Measurements from ENCODE around the gene MAP7D1. TPM values are rescaled to one million over a fixed set of nuclear protein-coding genes. Genes with fewer than 3 reads are reported as not detected.
A peak's percentile ranks its signal among the peaks of the same experiment; 100 is the strongest.

MAP7D1 gene
- 100 to 1,000 TPM in 3 of 4 donors, 10 to 100 TPM in 1; 73.3 to 244 (median 115) TPM for total RNA-seq

DNA sequence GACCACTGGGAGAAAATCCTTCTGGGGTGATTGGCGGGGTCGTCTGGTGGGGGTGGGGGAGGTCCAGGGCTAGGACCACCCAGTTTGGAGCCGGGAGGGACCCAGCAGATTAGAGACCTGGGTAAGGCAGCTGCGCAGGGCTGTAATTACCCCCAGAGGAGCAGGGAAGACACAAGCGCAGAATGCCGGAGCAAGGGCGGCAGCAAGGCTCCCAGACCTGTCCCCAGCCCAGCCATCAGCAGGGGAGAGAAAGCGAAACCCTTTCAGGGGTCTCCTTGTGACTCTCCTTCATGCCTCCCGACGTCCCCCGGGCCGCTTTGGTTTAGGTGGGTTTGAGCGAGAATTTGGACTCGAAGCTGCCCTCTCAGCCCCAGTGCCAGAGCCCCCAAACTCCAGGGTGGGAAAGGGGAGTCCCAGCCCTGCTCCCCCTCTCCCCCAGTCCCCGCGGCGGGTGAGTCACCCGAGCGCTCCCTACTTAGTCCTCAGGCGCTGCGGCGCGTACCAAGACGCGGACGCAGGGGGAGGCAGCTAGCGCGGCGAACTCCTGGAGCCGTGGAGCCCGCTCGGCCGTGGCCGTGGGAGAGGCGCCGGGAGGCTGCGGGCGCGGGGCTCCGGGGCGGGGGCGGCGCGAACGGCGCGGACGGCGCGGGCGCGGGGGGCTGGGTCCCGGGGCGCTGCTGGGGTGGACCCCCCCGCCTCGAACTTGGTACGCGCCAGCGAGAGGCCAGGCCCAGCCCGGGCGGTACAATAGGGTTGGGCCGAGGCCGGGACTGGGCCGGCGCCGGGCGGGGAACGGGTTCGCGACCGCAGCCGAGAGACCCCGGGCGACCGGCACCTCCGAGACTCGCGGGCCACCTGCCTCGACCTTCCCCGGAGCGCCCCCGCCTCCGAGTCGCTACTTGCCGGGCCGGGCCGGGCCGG, at the start of gene MAP7D1:
TSS of gene MAP7D1 (plus strand) at position 753 of the 921 bp plus-strand sequence. CDS start 258 bp downstream, outside the sequence.
- DNase-seq (ENCODE audit: low spot score) (peak; percentile 67), ATAC-seq (ENCODE audit: low FRiP score) (peak; percentile 88)
- TF ChIP-seq, protein P1, sequence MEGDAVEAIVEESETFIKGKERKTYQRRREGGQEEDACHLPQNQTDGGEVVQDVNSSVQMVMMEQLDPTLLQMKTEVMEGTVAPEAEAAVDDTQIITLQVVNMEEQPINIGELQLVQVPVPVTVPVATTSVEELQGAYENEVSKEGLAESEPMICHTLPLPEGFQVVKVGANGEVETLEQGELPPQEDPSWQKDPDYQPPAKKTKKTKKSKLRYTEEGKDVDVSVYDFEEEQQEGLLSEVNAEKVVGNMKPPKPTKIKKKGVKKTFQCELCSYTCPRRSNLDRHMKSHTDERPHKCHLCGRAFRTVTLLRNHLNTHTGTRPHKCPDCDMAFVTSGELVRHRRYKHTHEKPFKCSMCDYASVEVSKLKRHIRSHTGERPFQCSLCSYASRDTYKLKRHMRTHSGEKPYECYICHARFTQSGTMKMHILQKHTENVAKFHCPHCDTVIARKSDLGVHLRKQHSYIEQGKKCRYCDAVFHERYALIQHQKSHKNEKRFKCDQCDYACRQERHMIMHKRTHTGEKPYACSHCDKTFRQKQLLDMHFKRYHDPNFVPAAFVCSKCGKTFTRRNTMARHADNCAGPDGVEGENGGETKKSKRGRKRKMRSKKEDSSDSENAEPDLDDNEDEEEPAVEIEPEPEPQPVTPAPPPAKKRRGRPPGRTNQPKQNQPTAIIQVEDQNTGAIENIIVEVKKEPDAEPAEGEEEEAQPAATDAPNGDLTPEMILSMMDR (IDR thresholded peaks at IDR 0.05), result no peak

DNA sequence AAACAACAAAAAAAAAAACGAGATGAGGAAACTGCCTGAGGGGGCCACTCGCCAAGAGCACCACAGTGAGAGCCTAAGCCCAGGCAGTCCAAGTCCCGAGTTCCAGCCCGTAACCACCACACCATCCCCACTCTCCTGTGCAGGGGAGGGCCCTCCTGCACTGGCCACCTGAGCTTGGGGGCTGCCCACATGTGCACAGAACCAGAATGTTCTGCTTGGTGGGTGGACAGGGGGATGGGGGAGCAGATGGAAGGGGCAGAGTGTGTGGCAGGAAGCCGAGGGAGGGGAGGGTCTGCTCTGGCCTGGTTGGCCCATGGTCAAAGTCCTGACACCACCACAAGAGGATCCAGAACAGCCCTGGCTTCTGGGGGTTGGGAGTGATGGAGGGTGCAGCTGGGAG, 49.7 kb upstream of the MAP7D1 start:
- ATAC-seq (ENCODE audit: low FRiP score), result no peak
- no peak for DNase-seq (ENCODE audit: low spot score)
- TF ChIP-seq, protein P1 (IDR thresholded peaks at IDR 0.05), result no peak

DNA sequence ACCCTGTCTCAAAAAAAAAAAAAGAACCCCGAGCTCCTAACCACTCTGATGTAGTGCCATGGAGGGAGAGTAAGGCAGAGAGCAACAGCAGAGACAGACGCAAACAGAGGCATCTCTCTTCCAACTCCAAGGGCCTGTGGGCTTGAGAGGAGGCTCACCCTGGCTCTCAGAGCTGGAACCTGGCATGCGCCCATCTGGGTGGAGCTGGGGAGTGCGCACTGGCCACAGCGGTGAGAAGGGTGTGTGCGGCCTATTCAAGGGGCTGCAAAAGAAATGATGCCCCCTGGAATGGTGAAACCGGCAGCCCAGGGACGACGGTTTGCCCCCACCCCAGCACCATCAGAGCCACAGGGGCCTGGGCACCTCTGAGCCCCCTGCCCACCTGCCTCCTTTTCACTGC, 48.6 kb upstream of the MAP7D1 start:
- DNase-seq (ENCODE audit: low spot score) (no peak), ATAC-seq (ENCODE audit: low FRiP score) (no peak)
- TF ChIP-seq, protein P1 (IDR thresholded peaks at IDR 0.05), result no peak

DNA sequence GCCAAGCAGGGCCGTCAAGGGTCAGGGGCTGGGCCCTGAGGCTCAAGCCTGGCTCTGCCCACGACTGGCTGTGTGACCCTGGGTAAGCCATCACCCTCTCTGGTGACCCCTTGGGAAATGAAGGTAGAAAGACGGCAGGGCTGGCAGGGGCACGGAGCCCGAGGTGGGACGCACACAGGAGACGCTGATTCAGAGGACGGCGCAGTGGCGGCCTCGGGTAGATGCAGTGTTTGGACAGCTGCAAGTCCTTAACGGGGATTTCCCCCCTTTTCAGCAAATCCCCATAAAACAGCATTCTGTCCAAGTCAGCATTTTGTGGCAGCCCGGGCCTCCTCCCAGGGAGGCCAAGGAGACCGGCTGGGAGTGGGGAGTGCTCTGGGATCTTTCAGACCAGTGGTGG, 47.6 kb upstream of the MAP7D1 start:
- TF ChIP-seq, protein P1 (IDR thresholded peaks at IDR 0.05), result no peak
- no peak for DNase-seq (ENCODE audit: low spot score)
- no peak for ATAC-seq (ENCODE audit: low FRiP score)

- no peak for ATAC-seq (ENCODE audit: low FRiP score)
Measured at GRCh38 chr1:36109041-36109679, 46.8 kb upstream of the MAP7D1 start.

DNA sequence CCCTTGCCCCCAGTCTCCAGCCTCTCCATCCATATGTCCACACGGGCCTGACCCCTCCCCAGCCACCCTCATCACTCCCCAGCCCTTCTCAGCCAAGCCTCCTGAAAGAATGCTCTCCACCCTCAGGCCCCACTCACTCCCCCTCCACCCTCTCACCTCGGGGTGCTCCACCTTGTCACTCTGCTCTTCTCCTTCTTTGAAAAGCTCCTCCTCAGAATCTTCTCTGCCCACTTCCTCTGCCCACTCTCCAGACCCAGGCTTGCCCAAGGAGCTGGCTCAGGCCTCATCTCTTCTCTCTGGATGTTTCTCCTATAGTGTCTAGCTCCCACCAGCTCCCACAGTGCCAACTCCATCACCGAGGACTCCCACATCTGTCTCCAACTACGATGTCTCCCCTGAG, 44.8 kb upstream of the MAP7D1 start:
- TF ChIP-seq, protein P1 (IDR thresholded peaks at IDR 0.05), result no peak
- no peak for ATAC-seq (ENCODE audit: low FRiP score)
- DNase-seq (ENCODE audit: low spot score), result no peak

More at GRCh38 chr1:36109041-36109679, 46.8 kb upstream of the MAP7D1 start:
- DNase-seq (ENCODE audit: low spot score), result no peak
- TF ChIP-seq, protein P1 (IDR thresholded peaks at IDR 0.05), result no peak

Data from omental fat pad (tissue), 4 donors.